HG03108 (cell line): ENCODE data around the gene TRAF1.

Experiments used
- ATAC-seq: cut with Tn5 transposase; IDR thresholded peaks from one replicate; pipeline ENCODE4 v1.9.1; 2021; ENCODE audit warnings: moderate library complexity; ENCODE audit not compliant: unreplicated experiment

TRAF1 gene

GRCh38 chr9:120941046-120941770 is 14.6 kb upstream of the TRAF1 start:
- ATAC-seq, result no peak

- ATAC-seq, result no peak
Measured at GRCh38 chr9:120940573-120940972, 14.0 kb upstream of the TRAF1 start.

- no peak for ATAC-seq
Measured at GRCh38 chr9:120938851-120939250, 12.3 kb upstream of the TRAF1 start.

- ATAC-seq, result no peak
Measured at GRCh38 chr9:120937596-120937995, 11.0 kb upstream of the TRAF1 start.

GRCh38 chr9:120937127-120937526 is 10.5 kb upstream of the TRAF1 start:
- no peak for ATAC-seq

- ATAC-seq, result no peak
Measured at GRCh38 chr9:120936764-120937122, 10.1 kb upstream of the TRAF1 start.

GRCh38 chr9:120936011-120936763 is 9.6 kb upstream of the TRAF1 start:
- peak; percentile 49 for ATAC-seq

GRCh38 chr9:120935383-120935857 is 8.8 kb upstream of the TRAF1 start:
- ATAC-seq, result peak; percentile 34

- no peak for ATAC-seq
Measured at GRCh38 chr9:120934281-120934680, 7.7 kb upstream of the TRAF1 start.

- ATAC-seq, result no peak
Measured at GRCh38 chr9:120933310-120934055, 6.9 kb upstream of the TRAF1 start.

- no peak for ATAC-seq
Measured at GRCh38 chr9:120932086-120932823, 5.7 kb upstream of the TRAF1 start.

- peak; percentile 31 for ATAC-seq
Measured at GRCh38 chr9:120931231-120932085, 4.9 kb upstream of the TRAF1 start.

- ATAC-seq, result no peak
Measured at GRCh38 chr9:120929229-120929791, 2.7 kb upstream of the TRAF1 start.

GRCh38 chr9:120928483-120929228 is 2.1 kb upstream of the TRAF1 start:
- ATAC-seq, result peak; percentile 32

GRCh38 chr9:120928015-120928482 is 1.5 kb upstream of the TRAF1 start:
- ATAC-seq, result peak; percentile 2

GRCh38 chr9:120927269-120928014 is 846 bp upstream of the TRAF1 start:
- ATAC-seq, result no peak

- peak; percentile 30 for ATAC-seq
Measured at GRCh38 chr9:120925535-120926396, 830 bp downstream of the TRAF1 start.
